Mesenteric fat pad (tissue), 1 donor: Measurements from ENCODE around the gene TBCD. TPM values are rescaled to one million over a fixed set of nuclear protein-coding genes. Genes with fewer than 3 reads are reported as not detected.

Experiments
- DNase-seq: peaks from one replicate; pipeline ENCODE4 v3.0.0-alpha.2; 2020; ENCODE audit warnings: low spot score
- total RNA-seq: library from RNA; stranded (reverse); fragmentation: NEBNext Ultra II Directional; extraction: Animal tissue kit (Norgen Biotek cat#: 25700); gene quantifications from one replicate; pipeline ENCODE4 v1.2.1, GENCODE V29; 2021
- donor health status: DM: yes; HTN: yes; CAD: no.

The TBCD gene
- total RNA-seq, 1 donor from 2014 or later, result 128 TPM

DNA sequence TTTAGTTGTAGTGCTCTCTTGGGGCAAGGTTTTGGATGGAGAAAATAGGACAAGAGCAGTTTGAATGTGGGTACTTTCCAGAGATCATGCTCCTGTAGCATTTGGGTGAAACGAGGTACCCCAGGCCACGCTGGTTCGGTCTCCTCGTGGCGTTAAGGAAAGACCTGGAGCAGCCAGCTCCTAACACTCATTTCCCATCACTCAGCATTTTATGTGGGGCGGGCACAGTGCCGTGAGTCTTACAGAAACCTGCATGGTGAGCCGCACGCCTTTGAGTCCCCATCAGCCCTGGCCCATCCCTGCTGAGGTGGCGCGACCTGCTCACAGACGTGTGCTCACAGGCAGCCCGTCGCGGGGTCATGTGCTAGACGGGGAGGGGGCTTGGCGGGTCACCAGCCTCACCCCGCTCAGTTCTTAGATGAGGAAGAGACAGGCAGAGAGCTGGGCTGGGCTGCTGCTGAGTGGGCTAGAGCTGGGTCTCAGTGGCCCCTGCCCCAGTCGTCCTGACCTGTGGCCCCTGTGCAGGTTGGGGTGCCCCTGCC lies 37.3 kb downstream of the TBCD start:
- DNase-seq, result no peak

GRCh38 chr17:82789806-82790205 lies 37.9 kb downstream of the TBCD start:
- DNase-seq, result no peak

- DNase-seq, result no peak
Measured at GRCh38 chr17:82790391-82790790, 38.5 kb downstream of the TBCD start.

- DNase-seq, result no peak
Measured at GRCh38 chr17:82791532-82791931, 39.7 kb downstream of the TBCD start.

DNA sequence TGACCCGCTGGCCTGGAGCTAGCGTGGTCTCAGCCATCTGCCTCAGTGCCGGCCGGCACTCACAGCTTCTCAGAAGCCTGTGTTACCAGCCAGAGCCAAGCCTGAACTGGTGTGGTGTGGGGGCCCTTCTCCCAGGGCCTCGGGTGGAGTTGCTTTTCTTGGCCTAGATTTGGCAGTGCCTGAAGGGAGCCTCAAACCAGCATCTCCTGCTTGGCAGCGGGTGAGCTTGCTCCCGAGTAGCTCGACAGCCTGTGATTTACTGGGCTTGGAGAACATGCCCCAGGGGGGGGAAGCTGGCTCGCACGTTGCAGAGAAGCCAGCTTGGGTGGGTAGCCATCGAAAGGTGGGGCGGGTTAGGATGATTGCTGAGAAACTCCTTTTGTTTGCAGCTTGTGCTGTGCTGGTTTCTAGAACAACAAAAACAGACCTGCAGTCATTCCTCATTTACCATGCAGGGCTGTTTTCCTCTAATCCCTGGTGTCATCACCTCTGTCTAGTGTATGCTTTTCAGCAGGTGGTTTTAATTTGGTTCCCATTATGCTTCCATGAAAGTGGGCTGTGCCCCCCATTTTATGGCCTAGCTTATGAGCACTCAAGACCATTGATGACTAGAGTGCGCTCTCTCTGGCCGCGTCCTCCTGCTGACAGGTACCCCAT lies 42.2 kb downstream of the TBCD start:
- DNase-seq, result no peak

DNA sequence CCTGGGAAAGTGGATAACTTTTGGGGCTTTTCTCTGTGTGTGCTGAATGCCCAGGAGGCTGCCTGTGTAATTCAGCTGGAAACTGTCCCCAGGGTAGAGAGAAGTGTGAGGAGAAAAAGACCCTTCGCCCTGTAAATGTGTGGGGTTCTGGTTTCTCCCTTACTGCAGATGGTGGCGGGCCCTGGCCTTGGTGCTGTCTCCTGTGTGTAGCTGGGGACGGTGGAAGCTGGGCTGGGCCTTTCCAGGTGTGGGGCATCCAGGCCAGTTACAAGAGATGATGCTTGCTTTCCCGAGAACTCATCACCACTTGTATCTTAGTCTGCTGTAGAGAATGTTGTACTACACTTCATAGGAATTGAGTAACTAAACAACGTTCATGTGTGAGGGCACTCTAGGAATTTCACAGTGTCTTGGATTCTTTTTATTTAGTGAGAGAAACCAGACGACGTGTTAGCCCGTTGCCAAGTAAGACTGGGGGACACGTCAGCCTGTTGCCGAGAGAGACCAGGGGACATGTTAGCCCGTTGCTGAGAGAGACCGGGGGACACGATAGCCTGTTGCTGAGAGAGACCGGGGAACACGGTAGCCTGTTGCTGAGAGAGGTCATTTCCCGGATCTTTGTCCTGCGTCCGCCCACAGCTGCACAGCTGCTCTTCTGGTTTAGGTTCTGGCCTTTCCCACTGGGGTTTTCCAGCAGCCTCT lies 43.1 kb downstream of the TBCD start:
- no peak for DNase-seq

- DNase-seq, result no peak
Measured at GRCh38 chr17:82795615-82796014, 43.8 kb downstream of the TBCD start.

DNA sequence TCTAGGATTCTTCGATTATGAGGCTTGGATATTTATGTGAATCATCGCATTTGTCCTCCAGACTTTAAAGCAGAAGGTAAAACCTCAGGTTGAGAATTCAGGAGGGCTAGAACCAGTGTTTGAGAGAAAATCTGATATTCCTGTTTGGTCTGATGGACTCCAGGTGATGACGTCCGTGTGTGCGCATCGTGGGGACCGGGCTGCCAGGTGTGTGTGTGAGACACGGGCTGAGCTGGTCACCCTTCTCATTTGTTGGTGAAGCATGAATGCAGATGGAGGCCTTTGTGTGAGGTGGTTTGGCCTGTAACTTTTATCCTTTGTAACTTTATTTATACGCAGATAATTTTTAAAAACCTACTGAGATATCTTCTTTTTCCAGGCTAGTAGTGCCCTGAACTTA lies 45.2 kb downstream of the TBCD start:
- no peak for DNase-seq

- DNase-seq, result no peak
Measured at GRCh38 chr17:82798752-82799151, 46.9 kb downstream of the TBCD start.

DNA sequence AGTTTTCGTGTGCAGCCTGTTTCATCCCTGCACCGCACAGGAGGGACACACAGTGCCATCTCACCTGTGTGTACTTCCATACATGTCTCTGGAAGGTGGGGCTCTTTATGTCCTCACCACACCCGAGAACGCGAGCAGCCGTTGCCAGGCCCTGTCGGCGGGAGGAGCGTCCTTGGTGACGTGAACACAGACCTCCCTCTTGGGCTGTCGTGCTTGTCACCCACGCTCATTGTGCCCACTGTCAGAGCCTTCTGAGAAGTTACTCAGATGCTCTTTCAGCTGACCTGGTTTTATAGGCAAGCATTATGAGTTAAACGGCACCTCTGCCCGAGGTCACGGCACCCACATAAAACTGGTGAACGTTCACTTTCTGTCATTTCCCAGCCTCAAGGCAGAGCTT lies 47.7 kb downstream of the TBCD start:
- DNase-seq, result no peak

GRCh38 chr17:82800885-82801284 lies 49.0 kb downstream of the TBCD start:
- DNase-seq, result no peak

DNA sequence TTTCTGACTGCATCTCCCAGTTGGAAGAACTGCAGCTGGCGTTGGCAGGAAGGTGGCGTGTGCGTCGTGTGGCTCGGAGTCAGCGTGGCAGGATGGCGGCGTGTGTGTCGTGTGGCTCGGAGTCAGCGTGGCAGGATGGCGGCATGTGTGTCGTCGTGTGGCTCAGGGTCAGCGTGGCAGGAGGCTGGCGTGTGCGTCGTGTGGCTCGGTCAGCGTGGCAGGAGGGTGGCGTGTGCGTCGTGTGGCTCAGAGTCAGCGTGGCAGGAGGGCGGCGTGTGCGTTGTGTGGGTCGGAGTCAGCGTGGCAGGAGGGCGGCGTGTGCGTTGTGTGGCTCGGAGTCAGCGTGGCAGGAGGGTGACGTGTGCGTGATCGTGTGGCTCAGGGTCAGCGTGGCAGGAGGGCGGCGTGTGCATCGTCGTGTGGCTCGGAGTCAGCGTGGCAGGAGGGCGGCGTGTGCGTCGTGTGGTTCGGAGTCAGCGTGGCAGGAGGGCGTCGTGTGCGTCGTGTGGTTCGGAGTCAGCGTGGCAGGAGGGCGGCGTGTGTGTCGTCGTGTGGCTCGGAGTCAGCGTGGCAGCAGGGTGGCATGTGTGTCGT lies 49.6 kb downstream of the TBCD start:
- no peak for DNase-seq

GRCh38 chr17:82802075-82802780 lies 50.4 kb downstream of the TBCD start:
- no peak for DNase-seq

- no peak for DNase-seq
Measured at GRCh38 chr17:82803185-82803584, 51.3 kb downstream of the TBCD start.

DNA sequence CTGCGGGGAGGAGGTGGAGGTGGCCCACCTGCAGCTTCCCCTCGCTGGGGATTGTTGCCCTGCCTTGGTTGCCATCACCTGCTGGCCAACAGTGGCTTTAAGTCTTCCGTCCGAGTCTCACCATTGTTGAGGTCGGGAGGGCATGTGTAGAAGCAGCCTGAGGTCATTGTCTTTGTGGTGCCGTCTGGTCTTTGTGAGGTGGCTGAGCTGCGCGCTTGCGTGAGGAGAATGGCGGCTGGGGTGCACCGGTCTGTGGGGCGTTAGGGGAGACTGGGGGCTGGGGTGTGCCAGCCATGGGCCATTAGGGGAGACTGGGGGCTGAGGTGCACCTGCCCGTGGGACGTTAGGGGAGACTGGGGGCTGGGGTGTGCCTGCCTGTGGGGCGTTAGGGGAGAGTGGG lies 51.7 kb downstream of the TBCD start:
- DNase-seq, result no peak

DNA sequence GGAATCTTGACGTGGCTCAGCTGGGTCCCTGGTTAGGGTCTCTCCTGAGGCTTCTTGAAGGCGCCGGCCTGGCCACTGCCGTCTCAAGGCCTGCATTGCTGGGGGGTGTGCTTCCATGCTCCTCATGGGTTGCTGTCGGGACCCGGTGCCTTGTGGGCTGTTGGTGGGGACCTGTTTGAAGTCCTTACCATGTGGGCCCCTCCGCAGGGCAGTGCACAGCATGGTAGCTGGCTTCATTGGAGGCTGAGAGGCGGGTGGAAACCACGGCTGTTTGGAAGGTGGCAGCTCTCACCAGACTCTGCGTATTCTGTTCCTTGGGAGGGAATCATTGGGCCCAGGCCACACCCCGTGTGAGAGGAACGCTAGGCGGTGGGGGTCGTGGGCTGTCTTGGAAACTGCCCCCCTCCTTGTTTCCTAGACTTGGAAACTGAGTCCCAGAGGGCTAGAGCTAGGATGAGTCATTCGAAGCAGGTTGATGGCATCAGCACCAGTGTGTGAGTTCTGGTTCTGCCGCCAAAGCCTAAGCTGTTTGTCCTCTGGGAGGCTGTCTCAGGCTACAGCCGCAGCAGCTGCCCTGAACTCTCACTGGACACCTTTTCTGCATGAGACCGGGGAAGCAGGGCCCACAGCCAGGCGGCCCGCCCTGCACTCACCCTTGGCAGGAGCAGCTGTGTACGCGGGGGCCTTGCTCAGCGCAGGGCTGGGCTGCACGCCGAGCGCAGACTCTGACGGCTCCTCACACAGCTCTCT lies 52.8 kb downstream of the TBCD start:
- DNase-seq, result peak; percentile 93

- DNase-seq, result no peak
Measured at GRCh38 chr17:82805254-82805653, 53.4 kb downstream of the TBCD start.

- no peak for DNase-seq
Measured at GRCh38 chr17:82805823-82806222, 54.0 kb downstream of the TBCD start.

DNA sequence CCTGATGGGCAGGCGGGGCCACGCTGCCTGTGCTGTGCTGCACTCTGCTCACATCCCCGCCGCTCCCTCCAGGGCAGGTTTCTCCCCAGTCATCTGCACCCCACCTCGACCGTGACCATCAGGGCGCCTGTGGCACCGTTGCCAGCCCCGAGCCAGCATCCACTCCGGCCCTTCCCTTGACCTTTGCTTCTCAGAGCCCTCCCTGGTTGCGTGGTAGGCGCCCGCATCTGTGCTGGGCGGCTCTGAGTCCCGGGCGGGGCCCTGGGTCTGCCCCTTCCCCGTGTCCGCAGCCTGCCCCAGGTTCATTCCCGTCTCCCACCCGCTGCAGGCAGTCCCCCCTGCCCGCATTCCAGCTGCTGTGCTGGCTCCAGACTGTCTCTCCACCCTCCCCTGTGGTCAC lies 54.8 kb downstream of the TBCD start:
- DNase-seq, result no peak

DNA sequence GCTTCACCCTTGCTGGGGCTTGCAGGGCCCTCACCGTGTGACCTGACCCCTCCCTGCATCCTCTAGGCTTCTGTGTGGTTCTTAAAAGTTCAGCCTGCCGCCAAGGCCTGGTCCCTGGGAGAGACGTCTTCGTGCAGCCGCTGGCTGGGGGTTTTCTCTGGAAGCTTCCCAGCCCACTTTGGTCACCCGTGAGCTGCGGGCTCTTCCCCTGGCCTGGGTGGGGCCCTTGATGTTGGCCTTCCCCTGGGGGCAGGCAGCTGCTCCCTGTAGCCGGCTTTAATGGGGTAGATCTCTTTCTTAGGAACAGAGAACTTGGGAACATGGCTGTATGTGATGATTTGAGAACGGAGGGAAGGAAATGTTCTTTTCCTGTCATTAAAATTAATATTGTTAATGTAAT lies 55.2 kb downstream of the TBCD start:
- DNase-seq, result no peak

GRCh38 chr17:82807562-82807961 lies 55.7 kb downstream of the TBCD start:
- DNase-seq, result no peak
